Measurements from ENCODE around the gene KCNIP1. TPM values are rescaled to one million over a fixed set of nuclear protein-coding genes. Genes with fewer than 3 reads are reported as not detected.

Gene KCNIP1
- total RNA-seq, 1 experiment from 2014 or later, result not detected

DNA sequence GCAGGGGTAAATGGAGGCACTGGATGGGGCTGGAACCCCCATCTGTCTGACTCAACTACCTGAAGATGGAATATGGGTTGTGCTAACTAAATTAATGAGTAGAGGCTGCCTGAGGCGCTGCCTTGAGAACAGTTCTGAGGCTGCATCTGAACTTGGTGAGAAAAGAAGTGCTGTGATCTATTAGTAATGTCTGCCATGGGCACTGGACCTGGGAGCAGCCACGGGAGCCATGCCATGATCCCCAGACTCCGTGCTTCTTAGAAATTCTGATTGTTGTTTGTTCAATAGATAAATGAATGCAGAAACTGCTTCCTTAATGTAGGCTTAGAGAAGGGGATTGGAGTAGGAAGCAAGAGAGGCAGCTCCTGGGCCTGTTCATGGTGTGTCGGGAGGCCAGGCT, 80.2 kb downstream of the KCNIP1 start:
- POLR2A ChIA-PET, result no interaction called here
- Histone ChIP-seq H3K4me3 (ENCODE audit: low read depth in 2 of 2, low read length in 2 of 2) (no peak overlapping the region), H3K9me3 (ENCODE audit: control insufficient read depth, insufficient read depth, low read depth, low read length) (no peaks in the 10 kb centered on the region), H3K36me3 (ENCODE audit: control insufficient read depth, insufficient read depth, low read length) (no peaks in the 10 kb centered on the region), H3K27ac (ENCODE audit: low read length) (no peak overlapping the region), H3K4me1 (ENCODE audit: control insufficient read depth, insufficient read depth, low read length) (no peaks in the 10 kb centered on the region), H3K27me3 (ENCODE audit: control insufficient read depth, insufficient read depth, low read length) (no peaks in the 10 kb centered on the region)
- ATAC-seq, result no peak
- no TSS peak for BruUV-seq (replicated peaks)
- DNase-seq (ENCODE audit: low read depth, low spot score), result no peak
- CTCF ChIA-PET, result no interaction called here
- intact Hi-C loops (cut with micrococcal nuclease; ENCODE audit: unreplicated experiment) (no loop called here), in situ Hi-C loops (cut with HindIII; ENCODE audit: low pct_unique_long_range_greater_than_20kb, low sequenced_read_pairs) (no loop called here)
- TF ChIP-seq, protein P1, sequence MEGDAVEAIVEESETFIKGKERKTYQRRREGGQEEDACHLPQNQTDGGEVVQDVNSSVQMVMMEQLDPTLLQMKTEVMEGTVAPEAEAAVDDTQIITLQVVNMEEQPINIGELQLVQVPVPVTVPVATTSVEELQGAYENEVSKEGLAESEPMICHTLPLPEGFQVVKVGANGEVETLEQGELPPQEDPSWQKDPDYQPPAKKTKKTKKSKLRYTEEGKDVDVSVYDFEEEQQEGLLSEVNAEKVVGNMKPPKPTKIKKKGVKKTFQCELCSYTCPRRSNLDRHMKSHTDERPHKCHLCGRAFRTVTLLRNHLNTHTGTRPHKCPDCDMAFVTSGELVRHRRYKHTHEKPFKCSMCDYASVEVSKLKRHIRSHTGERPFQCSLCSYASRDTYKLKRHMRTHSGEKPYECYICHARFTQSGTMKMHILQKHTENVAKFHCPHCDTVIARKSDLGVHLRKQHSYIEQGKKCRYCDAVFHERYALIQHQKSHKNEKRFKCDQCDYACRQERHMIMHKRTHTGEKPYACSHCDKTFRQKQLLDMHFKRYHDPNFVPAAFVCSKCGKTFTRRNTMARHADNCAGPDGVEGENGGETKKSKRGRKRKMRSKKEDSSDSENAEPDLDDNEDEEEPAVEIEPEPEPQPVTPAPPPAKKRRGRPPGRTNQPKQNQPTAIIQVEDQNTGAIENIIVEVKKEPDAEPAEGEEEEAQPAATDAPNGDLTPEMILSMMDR (IDR thresholded peaks at IDR 0.05), result no peak
- no peak for TF ChIP-seq TCF7L2 (IDR thresholded peaks at IDR 0.05; ENCODE audit: low read depth, low read length)

DNA sequence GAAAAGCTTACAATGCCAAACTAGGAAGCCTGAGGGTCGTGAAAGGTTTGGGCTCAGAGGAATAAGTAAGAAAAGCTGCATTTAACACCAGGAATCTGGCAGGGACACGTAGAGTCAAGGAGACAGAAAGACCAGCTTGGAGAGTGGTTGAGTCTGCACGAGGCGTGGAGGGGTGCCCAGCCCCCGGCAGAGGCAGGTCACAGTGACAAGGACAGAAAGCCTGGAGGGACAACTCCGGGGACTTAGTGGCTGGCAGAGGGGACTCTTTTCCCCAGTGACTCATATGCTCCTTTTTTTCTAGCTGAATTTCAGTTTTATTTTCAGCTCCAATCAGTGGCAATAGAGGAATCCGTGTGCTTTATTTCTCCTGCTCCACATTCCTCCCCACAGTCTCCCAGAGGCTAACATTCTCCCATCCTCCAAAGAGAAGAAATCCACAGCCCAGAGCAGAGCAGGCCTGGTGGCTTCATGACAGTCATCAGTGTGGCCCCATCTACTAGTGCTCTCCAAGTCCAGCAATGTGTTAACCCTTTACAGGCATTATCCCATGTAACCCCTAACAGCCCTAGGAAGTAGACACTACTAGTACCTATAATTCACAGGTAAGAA, 80.7 kb downstream of the KCNIP1 start:
- Histone ChIP-seq H3K4me1 (ENCODE audit: control insufficient read depth, insufficient read depth, low read length) (no peaks in the 10 kb centered on the region), H3K27ac (ENCODE audit: low read length) (no peak overlapping the region), H3K4me3 (ENCODE audit: low read depth in 2 of 2, low read length in 2 of 2) (no peak overlapping the region), H3K27me3 (ENCODE audit: control insufficient read depth, insufficient read depth, low read length) (no peaks in the 10 kb centered on the region), H3K36me3 (ENCODE audit: control insufficient read depth, insufficient read depth, low read length) (no peaks in the 10 kb centered on the region), H3K9me3 (ENCODE audit: control insufficient read depth, insufficient read depth, low read depth, low read length) (no peaks in the 10 kb centered on the region)
- intact Hi-C loops (cut with micrococcal nuclease; ENCODE audit: unreplicated experiment), result no loop called here
- ATAC-seq, result no peak
- ChIA-PET POLR2A (no interaction called here), CTCF (no interaction called here)
- no peak for DNase-seq (ENCODE audit: low read depth, low spot score)
- in situ Hi-C loops (cut with HindIII; ENCODE audit: low pct_unique_long_range_greater_than_20kb, low sequenced_read_pairs), result no loop called here
- BruUV-seq (replicated peaks), result no TSS peak
- TF ChIP-seq, protein P2, sequence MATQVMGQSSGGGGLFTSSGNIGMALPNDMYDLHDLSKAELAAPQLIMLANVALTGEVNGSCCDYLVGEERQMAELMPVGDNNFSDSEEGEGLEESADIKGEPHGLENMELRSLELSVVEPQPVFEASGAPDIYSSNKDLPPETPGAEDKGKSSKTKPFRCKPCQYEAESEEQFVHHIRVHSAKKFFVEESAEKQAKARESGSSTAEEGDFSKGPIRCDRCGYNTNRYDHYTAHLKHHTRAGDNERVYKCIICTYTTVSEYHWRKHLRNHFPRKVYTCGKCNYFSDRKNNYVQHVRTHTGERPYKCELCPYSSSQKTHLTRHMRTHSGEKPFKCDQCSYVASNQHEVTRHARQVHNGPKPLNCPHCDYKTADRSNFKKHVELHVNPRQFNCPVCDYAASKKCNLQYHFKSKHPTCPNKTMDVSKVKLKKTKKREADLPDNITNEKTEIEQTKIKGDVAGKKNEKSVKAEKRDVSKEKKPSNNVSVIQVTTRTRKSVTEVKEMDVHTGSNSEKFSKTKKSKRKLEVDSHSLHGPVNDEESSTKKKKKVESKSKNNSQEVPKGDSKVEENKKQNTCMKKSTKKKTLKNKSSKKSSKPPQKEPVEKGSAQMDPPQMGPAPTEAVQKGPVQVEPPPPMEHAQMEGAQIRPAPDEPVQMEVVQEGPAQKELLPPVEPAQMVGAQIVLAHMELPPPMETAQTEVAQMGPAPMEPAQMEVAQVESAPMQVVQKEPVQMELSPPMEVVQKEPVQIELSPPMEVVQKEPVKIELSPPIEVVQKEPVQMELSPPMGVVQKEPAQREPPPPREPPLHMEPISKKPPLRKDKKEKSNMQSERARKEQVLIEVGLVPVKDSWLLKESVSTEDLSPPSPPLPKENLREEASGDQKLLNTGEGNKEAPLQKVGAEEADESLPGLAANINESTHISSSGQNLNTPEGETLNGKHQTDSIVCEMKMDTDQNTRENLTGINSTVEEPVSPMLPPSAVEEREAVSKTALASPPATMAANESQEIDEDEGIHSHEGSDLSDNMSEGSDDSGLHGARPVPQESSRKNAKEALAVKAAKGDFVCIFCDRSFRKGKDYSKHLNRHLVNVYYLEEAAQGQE (IDR thresholded peaks at IDR 0.05; ENCODE audit: insufficient read depth in 1 of 2, low read depth in 2 of 2, low read length in 1 of 2), result no peak
- TF ChIP-seq TCF7L2 (IDR thresholded peaks at IDR 0.05; ENCODE audit: low read depth, low read length), result no peak
- no peak for TF ChIP-seq SIN3A (IDR thresholded peaks at IDR 0.05; ENCODE audit: borderline replicate concordance, insufficient read depth, low read depth, low read length)
- no peak for TF ChIP-seq POLR2AphosphoS5 (IDR thresholded peaks at IDR 0.05; ENCODE audit: low read depth, low read length)
- TF ChIP-seq, protein P1 (IDR thresholded peaks at IDR 0.05), result no peak

Measured in Panc1 (cell line).